SK-N-DZ (cell line): ENCODE data around the gene ABLIM1.

ENCODE experiments used
- DNase-seq: peaks from one replicate; pipeline ENCODE4 v3.0.0-alpha.2; 2015; ENCODE audit warnings: low spot score

Gene ABLIM1

DNA sequence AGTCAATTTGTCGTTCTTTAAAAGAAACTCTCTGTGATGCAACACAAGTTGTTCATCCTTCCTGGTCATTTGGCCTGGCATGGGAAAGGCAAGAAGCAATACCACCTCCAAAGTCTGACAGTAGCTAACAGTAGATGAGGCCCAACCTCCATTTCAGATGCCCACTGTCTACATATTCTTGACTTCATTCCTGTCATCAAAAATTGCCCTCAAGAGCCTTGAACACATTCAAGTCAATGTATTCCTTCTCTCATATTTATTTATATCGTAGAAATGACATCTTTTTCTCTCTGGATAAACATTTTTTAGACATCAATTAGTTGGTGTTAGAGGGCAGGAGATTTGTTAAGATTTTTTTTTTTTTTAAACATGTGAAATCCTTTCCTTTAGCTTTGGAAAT is 33.7 kb downstream of the ABLIM1 start:
- DNase-seq: no peak

DNA sequence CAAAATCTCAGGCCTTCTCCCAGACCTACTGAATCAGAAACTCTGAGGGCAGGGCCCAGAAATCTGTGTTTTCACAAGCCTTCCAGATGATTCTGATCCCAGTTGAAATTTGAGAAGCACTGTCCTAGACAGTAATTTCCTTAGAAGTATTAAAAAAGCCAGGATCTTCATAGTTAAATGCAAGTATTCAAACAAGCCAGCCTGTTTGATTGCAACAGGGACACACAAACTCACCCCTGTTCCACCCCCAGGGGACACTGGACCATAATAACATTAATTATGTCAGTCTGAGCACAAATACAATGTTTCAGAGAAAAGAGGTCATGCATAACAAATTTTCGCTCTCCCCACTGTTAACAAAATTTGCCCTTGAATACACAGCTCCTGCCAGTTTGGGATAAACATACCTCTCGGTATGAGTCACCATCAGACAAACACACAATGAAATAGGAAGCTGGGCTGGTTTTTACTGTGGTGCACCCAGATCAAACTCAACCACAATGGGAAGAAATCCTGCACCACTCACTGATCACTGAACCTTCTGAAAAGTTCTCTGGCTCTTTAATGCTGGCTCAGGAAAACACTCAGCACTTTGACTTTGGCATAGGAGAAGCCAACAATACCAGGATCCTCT is 34.3 kb downstream of the ABLIM1 start:
- no peak for DNase-seq

DNA sequence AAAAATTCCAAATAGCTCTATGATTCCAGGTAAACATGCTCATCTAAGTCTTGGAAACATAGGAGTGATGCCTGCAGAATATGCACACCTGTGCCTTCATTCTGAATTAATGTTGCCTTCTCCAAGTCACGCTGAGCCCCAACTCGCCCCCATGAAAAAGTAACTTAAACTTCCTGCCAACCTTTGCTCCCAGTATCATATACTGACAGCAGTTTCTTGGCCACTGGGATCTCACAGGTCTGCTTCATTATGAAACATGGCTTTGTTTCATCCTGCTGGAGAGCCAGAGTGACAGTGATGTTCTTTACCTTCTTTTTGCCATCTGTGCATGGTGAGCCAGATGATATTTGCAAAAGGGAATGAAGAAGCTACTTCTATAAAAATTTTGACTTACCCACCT is 34.9 kb downstream of the ABLIM1 start:
- DNase-seq: no peak

DNA sequence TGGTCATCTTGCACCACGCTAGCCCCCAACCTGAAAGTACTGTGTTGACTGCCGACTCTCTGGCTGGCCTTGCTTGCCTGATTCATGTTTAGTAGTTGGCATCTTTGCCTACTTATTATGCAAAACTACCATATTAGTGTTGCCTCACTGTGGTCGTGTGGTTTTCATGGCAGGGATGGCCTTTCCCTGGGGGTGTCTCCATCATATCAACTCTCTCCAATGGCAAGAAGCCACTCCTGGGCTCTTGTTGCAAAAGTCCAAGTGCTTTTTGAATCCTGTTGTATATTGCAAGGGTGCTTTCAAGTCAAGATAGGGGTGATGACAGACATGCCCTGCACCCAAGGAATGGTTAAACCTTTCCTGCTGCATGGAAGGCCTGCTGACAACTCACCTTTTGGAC is 39.4 kb downstream of the ABLIM1 start:
- no peak for DNase-seq

DNA sequence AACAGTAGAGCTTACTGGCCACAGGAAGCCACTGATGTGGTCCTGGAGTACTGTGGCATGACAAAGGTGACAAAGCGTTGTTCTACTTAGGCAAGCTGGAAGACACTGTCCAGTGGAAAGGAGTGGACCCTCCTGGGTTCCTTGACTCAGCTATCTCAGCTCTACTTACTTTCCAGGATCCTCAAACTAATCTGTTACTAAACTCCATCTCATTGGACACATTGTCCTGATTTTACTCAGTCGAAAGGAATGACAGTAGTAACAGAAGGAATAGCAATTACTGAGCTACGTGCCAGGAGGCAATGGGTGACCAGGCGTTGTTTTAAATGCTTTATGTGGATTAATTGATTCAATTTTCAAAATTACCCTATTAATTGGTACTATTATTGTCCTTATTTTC is 41.6 kb downstream of the ABLIM1 start:
- no peak for DNase-seq

DNA sequence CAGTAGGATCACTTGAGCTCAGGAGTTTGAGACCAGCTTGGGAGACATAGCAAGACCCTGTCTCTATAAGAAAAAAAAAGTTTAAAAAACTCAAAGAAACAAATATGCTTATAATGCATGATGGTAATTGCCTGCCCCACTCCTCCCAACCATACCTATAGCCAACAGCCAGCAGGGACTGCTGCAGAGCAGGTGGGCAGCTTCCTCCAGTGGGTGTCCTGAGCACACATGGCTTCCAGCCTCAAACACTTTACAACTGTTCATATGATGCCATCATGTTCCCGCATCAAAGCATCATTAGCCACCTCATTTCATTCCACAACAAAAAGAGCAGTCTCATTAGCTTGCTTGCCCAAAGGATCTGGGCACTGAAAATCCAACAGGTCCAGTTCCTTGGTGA is 42.0 kb downstream of the ABLIM1 start:
- DNase-seq: no peak

DNA sequence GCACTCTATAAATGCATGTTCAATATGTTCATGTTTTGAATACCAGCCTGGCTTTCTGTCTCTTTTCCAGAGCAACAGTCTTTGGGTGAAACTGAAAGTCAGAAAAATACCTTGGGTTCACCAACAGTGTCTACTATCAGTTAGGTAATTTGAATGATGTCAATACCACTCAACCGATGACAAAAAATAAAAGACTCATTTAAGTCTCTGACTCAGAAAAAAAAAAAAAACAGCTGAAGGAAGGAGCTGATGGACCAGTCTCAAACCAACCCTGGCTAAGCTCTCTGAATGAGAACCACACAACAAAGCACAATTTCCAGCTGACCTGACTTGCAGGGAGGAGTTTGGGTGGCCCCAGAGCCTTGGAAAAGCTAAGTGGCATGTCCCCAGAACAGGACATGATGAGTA is 42.5 kb downstream of the ABLIM1 start:
- DNase-seq: no peak

DNA sequence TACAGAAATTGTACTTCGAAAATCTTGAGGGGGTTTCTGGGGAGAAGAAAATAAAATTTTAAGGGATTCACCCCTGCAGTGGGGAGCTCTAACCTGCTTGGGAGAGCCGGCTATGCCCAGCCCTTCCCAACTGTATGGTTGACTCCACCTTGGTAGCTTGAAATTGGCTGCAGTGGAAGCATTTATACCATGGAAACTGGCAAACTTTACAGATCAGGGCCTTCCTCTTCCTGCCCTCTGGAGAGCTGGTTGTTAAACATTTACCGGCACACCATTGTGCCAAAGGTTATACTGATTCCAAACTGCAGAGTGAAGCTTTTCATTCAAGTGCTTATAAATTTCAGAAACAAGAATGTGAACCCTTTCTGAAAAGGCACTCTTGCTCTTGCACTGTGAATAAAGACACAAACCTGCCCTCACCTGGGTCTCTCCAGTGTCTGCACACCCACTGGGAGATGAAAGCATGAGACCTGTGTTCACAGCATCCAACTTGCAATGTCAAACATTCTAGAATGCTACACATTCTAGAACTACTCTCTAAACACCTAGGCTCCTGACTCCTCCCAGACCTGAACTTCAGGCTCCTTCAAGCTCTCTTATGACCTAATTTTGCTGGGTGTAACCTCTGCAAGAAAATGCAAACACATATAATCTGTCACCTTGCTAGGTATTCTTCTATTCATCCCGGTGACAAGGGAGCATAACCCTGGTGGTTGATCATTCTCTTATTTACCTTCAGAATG is 44.7 kb downstream of the ABLIM1 start:
- no peak for DNase-seq

DNA sequence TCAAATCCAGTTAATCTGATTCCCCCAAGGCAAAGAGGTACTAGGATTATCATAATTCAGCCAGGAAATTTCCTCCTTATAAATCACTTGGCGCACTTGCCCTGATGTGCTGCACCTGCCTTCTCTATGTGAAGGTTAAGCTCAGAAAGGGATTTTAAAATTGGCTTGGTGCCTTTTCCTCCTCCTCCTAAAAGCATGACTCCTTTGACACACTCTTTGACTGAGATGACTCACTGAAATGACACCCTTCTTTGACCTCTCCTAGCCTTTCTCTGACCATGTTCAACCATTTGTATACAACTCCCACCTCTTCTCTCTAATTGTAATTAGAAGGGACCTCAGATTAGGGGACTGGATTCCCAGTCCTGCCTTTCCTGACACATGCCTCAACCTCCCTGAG is 46.5 kb downstream of the ABLIM1 start:
- no peak for DNase-seq

DNA sequence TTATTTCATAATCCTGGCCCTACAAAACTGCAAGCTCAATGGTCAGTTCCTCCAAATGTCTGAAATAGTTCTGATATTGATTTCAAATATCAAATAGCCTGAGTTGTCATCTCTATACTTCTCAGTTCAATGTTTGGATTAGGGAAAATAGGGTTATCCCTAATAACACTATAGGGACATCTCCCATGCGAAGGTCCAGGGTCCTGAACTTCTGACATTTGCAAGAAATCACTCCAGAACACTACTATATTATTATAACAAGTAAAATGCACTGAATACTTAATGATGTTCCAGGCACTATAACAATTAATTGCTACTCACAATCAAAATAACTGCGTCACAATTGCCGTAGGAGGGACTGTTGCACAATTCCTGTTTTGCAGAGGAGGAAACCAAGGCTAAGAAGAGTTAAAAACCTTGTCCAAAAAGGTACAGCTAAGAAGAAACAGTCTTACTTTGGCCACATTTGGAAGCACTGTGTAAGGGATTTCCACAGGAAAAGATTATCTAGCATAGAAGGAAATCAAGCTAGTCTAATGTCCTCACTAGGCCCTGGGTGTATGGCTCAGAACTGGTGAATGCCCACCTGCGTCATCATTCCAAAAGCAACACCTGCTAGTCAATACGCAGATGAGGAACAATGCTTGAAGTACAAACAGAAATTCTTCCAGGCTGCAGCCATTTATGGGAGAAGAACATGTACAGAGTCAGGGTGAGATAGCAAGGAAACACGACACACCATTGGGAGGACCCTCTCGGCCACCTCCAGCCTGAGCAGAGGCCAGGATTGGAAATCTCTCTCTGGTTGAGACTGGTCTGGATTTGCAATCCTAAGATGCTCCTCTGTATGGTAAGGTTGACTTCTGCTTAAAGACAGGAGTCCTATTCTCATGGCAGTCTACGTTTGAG is 48.3 kb downstream of the ABLIM1 start:
- DNase-seq: no peak

DNA sequence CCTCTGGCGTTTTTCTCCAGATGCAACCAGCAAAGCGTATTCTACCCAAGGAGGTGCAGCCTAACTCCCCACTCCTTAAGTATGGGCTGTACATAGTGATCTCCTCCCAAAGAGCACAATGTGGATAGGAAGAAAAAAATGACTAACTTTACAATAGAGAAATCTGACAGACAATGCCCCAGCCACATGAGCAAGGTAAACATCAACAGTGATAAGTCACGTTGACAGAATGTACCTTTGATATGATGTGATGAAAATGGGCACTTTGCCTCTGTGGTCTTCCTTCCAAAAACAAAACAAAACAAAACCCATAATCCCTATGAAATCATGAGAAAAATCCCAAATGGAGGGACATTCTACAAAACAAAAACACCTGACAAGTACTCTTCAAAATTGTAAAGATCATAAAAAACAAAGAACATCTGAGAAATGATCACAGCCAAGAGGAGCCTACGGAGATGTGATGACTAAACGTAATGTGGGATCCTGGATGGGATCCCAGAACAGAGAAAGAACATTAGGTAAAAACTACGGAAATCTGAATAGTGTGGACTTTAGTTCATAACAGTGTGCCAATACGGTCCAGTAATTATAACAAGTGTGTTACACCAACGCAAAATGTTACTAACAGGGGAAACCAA is 50.6 kb downstream of the ABLIM1 start:
- DNase-seq: no peak

DNA sequence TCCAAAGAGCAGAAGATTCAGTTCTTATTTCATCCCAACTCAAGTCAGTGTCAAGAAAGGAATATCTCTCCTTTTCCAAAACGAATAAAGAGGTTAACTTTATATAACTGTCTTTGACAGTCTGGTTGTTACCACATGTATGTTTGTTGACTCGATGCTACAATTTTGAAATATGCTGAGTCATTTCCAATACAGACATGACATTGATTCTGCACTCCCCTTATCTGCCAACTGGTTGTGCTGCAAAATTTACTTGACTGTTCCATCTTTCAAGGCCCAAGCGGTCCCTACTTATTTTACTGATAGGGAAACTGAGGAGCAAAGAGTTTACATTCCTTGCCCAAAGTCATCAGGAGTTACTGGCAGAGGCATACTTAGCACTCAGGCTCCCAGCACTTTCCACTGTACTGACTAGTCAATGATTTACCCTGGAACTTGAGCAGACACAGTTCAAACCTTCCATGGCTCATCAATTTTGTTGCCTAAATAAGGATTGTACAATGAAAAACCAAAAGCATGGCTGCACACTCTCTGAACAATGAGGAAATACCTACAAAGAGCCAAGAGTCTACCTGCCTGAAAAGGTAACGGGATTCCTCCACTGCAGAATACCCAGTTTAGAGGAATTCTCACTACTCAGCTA is 52.8 kb downstream of the ABLIM1 start:
- no peak for DNase-seq

DNA sequence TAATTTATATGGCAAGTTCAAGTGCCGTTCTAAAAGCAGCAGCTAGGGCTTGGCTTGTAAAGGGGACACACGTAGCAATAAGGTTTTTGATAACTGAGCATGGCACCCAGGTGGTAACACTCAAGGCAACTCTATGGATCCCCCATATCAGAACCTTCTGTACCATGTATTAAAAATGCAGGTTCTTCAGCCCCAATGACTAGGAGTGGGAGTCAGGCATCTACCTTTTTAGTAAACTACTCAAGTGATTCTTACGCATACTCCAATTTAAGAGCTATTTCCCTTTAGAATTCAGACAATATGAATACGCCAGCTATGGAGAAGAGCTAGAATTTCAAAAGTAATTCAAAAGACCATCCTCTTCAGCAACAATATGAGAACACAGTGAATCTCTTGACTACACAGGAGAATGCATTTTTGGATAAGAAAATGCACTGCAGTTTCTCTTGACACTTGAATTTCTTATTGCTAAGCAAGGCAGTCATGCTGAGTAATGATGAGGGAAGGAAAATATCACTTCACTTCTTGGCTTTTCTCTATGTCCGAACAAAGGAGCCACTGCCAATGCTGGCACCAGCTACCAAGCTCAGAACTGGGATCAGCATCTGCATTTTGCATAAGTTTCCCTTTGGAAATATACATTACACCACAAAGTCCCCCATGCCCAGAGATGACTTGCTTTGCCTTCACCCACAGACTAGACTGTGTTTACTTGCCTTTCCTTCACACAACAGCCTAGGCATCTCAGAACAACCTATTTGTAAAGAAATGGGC is 53.5 kb downstream of the ABLIM1 start:
- DNase-seq: no peak

DNA sequence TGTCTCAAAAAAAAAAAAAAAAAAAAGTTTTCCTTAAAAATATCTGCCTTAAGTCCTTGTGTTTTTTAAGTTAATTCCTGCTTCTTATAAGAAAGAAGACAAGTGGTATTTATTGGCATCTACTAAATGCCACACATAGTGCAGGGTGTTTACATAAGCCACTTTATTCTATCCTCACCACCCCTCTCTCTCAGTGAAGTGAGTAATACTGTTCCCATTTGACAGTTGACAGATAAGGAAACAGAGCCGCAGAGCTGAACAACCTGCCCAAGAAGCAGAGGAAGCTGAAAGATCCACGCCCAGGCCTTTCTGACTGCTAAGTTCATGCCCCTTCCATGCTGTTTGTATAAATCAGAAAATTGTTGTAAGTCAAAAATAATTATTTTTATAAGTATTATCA is 54.1 kb downstream of the ABLIM1 start:
- no peak for DNase-seq

DNA sequence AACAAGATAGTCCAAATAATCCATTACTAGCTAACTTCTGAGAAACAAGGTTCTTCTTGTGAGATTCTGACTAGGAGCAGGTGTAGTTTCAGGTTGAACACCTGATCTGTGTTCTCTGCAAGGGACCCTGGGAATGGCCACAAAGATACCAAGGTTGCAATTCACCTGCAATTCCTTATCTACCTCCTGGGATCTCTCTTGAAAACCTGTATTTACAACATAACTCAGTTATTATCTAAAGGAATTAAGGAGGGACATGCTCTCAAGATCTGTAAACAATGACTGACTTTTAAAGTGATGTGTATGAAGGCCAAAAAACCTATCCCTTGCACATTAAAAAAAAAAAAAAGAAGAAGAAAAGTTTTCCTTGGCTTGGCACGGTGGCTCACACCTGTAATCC is 54.8 kb downstream of the ABLIM1 start:
- no peak for DNase-seq

DNA sequence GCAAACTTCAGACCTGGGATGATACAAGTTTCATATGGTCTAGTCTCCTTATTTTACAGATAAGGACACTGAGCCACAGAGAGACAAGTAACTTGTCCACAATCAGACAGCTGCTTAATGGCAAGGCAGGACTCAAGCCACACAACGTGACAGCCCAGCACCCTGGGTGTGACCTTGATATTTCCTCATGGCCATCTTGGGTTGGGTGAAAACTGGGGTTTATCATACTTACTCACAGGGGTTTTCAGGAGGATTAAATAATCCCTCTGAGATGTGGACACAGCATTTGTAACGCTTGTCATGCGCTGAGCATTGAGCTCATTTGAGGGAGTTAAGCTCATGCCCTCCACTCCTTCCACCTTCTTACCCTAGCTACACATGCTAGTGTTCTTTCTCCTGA is 58.0 kb downstream of the ABLIM1 start:
- DNase-seq: no peak

DNA sequence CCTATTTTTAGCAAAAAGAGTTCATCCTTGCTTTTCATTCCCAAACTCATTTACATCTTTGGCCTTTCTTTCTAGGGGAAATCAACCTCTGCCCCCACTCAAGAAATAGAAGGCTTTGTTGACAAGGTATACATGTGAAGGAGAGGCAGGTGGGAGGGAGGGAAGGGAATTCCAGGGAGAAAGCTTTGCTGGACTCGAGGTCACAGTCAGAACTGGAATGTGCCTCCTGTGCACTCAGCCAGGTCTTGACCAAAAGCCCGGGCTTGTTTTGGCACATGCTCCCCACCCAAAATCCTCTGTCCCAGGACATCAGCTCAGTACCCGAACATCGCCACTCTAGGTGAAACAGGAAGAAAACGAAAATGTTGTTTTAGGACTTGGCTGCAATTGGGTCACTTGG is 61.3 kb downstream of the ABLIM1 start:
- DNase-seq: no peak

DNA sequence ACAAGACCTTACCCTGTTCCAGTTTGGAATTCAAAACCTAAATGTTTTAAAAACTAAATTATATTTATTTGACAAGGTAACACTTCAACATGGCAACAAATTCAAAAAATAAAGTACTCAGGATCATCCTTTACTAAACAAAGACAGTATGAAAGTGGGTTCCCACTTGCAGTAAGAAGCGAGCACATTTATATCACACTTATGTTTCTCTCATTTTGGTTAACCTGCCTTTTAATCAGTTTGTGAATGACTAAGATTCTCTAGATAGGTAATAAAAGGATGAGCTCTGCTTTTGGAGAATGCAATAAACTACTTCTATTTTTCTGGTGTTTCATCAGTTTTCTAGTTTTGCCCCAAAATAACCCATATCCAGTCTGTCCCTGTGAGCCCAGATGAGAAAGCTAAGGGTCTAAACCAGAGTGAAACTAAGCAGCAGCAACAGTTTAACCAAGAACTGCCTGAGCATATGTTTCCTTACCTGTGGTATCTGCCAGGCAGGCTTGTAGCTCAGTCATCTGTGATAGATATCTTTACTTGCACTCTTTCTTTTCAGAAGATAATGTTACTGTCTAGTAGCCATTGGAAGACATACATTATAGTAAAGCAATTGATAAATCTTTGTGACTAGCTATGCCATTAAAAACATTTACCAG is 64.1 kb downstream of the ABLIM1 start:
- DNase-seq: no peak

DNA sequence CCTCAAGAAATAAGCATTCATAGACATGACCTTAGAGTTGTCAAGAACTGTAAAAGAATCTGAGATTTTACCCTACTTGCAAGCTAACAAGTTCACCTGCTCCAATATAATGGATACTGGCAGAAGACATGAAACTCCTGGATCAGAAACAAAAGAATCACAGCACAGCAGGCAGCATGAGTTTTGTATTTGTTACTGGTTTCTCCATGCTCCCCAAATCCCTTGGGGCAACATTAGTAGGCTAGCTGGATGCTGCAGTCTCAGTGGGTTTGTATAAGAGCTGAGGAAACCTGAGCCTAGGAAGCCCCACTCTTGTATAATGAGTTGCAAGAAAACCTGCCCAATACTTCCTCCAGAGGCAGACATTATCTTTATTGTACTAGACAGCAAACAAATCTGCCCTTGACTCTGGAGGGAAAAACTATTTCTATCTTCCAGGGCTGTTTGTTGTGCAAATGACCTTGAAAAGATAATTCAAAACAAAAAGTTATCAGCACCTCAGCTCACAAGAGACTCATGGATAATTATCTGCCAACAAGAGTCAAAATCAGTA is 64.8 kb downstream of the ABLIM1 start:
- DNase-seq: no peak

DNA sequence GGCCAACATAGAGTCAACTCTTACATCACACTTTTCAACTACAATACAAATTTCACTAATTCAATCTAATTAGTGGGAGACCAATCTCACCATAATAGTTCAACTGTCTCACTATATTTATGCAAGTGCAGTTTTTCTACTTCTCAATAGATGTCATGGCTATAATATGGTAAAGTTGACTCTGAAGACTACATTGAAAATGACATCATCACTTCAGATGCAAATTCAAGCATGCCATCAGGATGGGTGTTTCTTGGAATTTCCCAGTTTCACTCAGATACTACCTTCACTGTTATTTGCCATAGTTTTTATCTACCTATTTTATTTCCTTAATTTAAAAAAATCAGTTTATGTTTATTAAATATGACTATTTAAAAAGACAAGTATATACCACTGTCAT is 67.1 kb downstream of the ABLIM1 start:
- DNase-seq: no peak
